Fibroblast of lung (primary cell): ENCODE measurements around the gene ZNF253. TPM values are rescaled to one million over a fixed set of nuclear protein-coding genes. Genes with fewer than 3 reads are reported as not detected.

Experiments
- DNase-seq, 2 donors: peaks; one replicate each; pipeline versions ENCODE4 v3.0.0 to v3.0.0-alpha.2; 2010; ENCODE audit warnings: low read depth in 2 of 2
- H2AFZ ChIP-seq: 2 replicates; pipeline ENCODE4 v1.5.1; 2012; ENCODE audit warnings: low read length, control low read depth, inconsistent platforms
- H3K27ac ChIP-seq: 2 replicates; pipeline ENCODE4 v1.5.1; 2011; ENCODE audit warnings: low read length, control low read depth; ENCODE audit not compliant: insufficient read depth
- H3K27me3 ChIP-seq: 2 replicates; pipeline ENCODE4 v1.5.1; 2011; ENCODE audit warnings: mild to moderate bottlenecking, low read length; ENCODE audit not compliant: control insufficient read depth, insufficient read depth
- H3K36me3 ChIP-seq: 2 replicates; pipeline ENCODE4 v1.5.1; 2011; ENCODE audit warnings: low read length; ENCODE audit not compliant: control insufficient read depth, insufficient read depth
- H3K4me1 ChIP-seq: 2 replicates; pipeline ENCODE4 v1.5.1; 2011; ENCODE audit warnings: low read length; ENCODE audit not compliant: control insufficient read depth, insufficient read depth; ENCODE audit errors: extremely low read depth
- H3K4me2 ChIP-seq: 2 replicates; pipeline ENCODE4 v1.5.1; 2011; ENCODE audit warnings: low read length, control low read depth; ENCODE audit not compliant: insufficient read depth; ENCODE audit errors: extremely low read depth
- H3K4me3 ChIP-seq, 4 experiments: fragments of 200-600 bp in 1 of 4; sonication (generic) in 1 of 4; replicated peaks in 1 of 4; 2 replicates each; pipeline ENCODE4 v1.5.1; 2011 to 2016; ENCODE audit warnings: low read length in 4 of 4, low read depth in 3 of 4, mild to moderate bottlenecking in 3 of 4, control low read depth in 2 of 4, inconsistent platforms in 1 of 4, mixed read lengths in 1 of 4; ENCODE audit not compliant: insufficient read depth in 1 of 4; ENCODE audit errors: control extremely low read depth in 1 of 4
- H3K79me2 ChIP-seq: 2 replicates; pipeline ENCODE4 v1.5.1; 2012; ENCODE audit warnings: mild to moderate bottlenecking, low read length, inconsistent platforms; ENCODE audit not compliant: control insufficient read depth, insufficient read depth
- H3K9ac ChIP-seq: 2 replicates; pipeline ENCODE4 v1.5.1; 2011; ENCODE audit warnings: mild to moderate bottlenecking, low read length, control low read depth; ENCODE audit not compliant: insufficient read depth
- H3K9me3 ChIP-seq: 2 replicates; pipeline ENCODE4 v1.5.1; 2012; ENCODE audit warnings: low read depth, low read length; ENCODE audit not compliant: control insufficient read depth, insufficient read depth
- H4K20me1 ChIP-seq: 2 replicates; pipeline ENCODE4 v1.5.1; 2011; ENCODE audit warnings: low read length; ENCODE audit not compliant: control insufficient read depth, insufficient read depth; ENCODE audit errors: extremely low read depth
- EZH2 ChIP-seq: IDR thresholded peaks from 2 replicates; pipeline ENCODE4 v1.5.1; 2012; ENCODE audit warnings: low read length, control low read depth, mild to moderate bottlenecking; ENCODE audit errors: missing control alignments
- polyA plus RNA-seq, 2 donors: library from polyadenylated mRNA; depleted of rRNA in 1 of 2; stranded (reverse) in 1 of 2; unstranded in 1 of 2; fragments of >200 nt; gene quantifications; 2 replicates each; pipeline ENCODE4 v1.2.1, GENCODE V29; 2011 to 2012; ENCODE audit warnings: missing spikeins in 1 of 2
- total RNA-seq: library from RNA; depleted of rRNA; stranded (reverse); fragments of >200 nt; gene quantifications from 2 replicates; pipeline ENCODE4 v1.2.1, GENCODE V29; 2014
- TF ChIP-seq, protein P1 (sequence below), 2 donors: IDR thresholded peaks in 1 of 2; conservative IDR thresholded peaks in 1 of 2; 1 replicate in 1 of 2; 2 replicates in 1 of 2; pipeline ENCODE4 v1.5.1; 2011 to 2012; ENCODE audit warnings: low read length in 2 of 2, control low read depth in 1 of 2, inconsistent platforms in 1 of 2, low read depth in 1 of 2, mild to moderate bottlenecking in 1 of 2

Gene ZNF253
- total and polyA plus RNA-seq, 2 donors (not counting 1 experiment from before 2014, with no cell fraction given) = 3.2 to 5.6 TPM

DNA sequence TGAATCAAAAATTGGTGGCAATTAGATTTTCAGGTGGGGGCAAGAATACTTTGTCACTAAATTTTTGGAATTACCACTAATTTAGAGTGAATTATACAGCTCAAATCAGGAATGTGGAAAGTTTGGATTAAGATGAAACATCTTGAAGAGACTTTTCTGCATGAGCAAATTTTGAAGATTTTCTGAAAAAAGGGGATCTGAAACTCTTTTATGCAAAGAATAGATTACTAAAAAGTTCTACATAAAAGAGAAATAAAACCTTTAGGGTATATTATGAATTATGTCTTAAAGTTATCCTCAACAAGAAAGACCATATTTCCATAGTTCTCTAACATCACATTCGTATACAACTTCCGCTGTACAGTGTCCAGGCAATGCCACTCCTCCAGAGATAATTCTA lies 71.7 kb downstream of the ZNF253 start:
- TF ChIP-seq, protein P1, sequence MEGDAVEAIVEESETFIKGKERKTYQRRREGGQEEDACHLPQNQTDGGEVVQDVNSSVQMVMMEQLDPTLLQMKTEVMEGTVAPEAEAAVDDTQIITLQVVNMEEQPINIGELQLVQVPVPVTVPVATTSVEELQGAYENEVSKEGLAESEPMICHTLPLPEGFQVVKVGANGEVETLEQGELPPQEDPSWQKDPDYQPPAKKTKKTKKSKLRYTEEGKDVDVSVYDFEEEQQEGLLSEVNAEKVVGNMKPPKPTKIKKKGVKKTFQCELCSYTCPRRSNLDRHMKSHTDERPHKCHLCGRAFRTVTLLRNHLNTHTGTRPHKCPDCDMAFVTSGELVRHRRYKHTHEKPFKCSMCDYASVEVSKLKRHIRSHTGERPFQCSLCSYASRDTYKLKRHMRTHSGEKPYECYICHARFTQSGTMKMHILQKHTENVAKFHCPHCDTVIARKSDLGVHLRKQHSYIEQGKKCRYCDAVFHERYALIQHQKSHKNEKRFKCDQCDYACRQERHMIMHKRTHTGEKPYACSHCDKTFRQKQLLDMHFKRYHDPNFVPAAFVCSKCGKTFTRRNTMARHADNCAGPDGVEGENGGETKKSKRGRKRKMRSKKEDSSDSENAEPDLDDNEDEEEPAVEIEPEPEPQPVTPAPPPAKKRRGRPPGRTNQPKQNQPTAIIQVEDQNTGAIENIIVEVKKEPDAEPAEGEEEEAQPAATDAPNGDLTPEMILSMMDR (conservative IDR thresholded peaks at IDR 0.05 in 1 of 2, IDR thresholded peaks at IDR 0.05 in 1 of 2; ENCODE audit: low read depth in 1 of 2, low read length in 2 of 2) = no peak
- TF ChIP-seq EZH2 = no peak
- H3K27ac ChIP-seq = no peak overlapping the region
- no peaks in the 10 kb centered on the region for H3K27me3 ChIP-seq
- no peak overlapping the region for H2AFZ ChIP-seq
- H3K4me1 ChIP-seq = no peaks in the 10 kb centered on the region
- no peak for DNase-seq
- no peaks in the 10 kb centered on the region for H3K36me3 ChIP-seq
- no peak overlapping the region for H3K9ac ChIP-seq
- H4K20me1 ChIP-seq = no peaks in the 10 kb centered on the region
- no peak overlapping the region for H3K4me3 ChIP-seq
- no peaks in the 10 kb centered on the region for H3K9me3 ChIP-seq
- H3K4me2 ChIP-seq = no peak overlapping the region
- H3K79me2 ChIP-seq = no peaks in the 10 kb centered on the region

DNA sequence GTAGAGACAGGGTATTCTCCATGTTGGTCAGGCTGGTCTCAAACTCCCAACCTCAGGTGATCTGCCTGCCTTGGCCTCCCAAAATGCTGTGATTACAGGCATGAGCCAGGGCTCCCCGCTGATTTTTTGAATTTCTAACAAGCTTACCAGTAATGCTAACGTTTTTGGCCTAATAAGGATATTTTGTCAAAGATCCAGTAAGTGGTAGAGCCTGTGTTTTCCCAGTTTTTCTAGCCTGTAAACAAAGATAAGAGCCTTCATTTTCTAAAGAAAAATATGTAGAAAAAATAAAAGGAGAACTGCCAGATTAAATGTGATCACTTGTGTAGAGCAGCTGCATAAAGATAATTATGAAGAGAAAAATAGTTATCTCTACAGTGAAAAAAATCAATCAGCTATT lies 72.8 kb downstream of the ZNF253 start:
- TF ChIP-seq EZH2 = no peak
- TF ChIP-seq, protein P1 (conservative IDR thresholded peaks at IDR 0.05 in 1 of 2, IDR thresholded peaks at IDR 0.05 in 1 of 2; ENCODE audit: low read depth in 1 of 2, low read length in 2 of 2) = no peak

DNA sequence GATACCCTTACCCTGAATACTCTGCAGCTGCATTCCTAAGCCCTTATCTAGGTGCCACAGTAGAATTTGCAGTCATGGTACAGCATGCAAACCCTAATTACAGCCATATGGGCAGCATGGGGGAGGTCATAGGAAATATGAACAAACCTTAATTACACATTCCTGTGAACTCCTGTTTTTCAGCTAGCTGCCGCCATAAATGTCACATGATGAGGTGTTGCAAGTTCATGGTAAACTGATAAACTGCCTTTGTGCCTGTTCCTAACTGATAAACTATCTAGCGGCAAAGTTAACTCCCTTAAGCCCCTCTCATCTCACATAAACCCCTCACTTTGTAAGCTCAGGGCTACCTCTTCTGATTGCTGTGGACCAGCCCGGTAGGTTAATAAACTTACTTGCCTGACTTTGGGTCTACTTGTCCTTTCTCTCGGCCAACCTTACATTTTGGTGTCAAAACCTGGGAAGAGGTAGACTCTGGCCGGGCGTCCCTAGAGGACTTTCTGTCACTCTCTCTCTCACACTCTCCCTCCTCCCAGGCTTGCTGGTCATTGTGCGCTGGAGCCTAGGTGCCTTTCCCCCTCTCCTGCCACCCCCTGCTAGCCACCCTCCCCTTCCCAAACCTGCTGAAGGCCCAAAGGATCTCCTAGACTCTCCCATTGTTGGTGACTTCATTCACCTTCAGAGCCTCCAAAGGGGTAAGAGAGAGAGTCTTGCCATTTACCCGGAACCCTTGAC lies 78.3 kb downstream of the ZNF253 start:
- Histone ChIP-seq H3K4me3 (no peak overlapping the region), H4K20me1 (no peaks in the 10 kb centered on the region), H3K9ac (no peak overlapping the region), H3K36me3 (no peaks in the 10 kb centered on the region), H3K27ac (no peak overlapping the region), H2AFZ (no peak overlapping the region), H3K79me2 (no peaks in the 10 kb centered on the region), H3K4me2 (no peak overlapping the region), H3K4me1 (no peaks in the 10 kb centered on the region), H3K9me3 (no peaks in the 10 kb centered on the region), H3K27me3 (no peaks in the 10 kb centered on the region)
- no peak for DNase-seq
- no peak for TF ChIP-seq EZH2
- TF ChIP-seq, protein P1 (conservative IDR thresholded peaks at IDR 0.05 in 1 of 2, IDR thresholded peaks at IDR 0.05 in 1 of 2; ENCODE audit: low read depth in 1 of 2, low read length in 2 of 2) = no peak

More for the DNA sequence above, 72.8 kb downstream of the ZNF253 start:
- H3K27ac ChIP-seq = no peak overlapping the region
- H3K4me3 ChIP-seq = no peak overlapping the region
- no peaks in the 10 kb centered on the region for H3K36me3 ChIP-seq
- H2AFZ ChIP-seq = no peak overlapping the region
- H3K4me2 ChIP-seq = no peak overlapping the region
- H3K9me3 ChIP-seq = no peaks in the 10 kb centered on the region
- H4K20me1 ChIP-seq = no peaks in the 10 kb centered on the region
- H3K4me1 ChIP-seq = no peaks in the 10 kb centered on the region
- no peaks in the 10 kb centered on the region for H3K27me3 ChIP-seq
- no peak for DNase-seq
- H3K9ac ChIP-seq = no peak overlapping the region
- no peaks in the 10 kb centered on the region for H3K79me2 ChIP-seq

Other genes with a start within 250 kb of the ZNF253 start
- gene PBX4, start 247.2 kb upstream of the ZNF253 start, total RNA-seq = 1.5 and 1.7 TPM in 2 replicates
- 0.39 and 1.2 TPM in 2 replicates for gene PBX4, start 247.2 kb upstream of the ZNF253 start, polyA plus RNA-seq
- gene LPAR2, start 237.7 kb upstream of the ZNF253 start, total RNA-seq = 1.0 and 1.5 TPM in 2 replicates
- gene LPAR2, start 237.7 kb upstream of the ZNF253 start, polyA plus RNA-seq = 0.81 and 1.3 TPM in 2 replicates
- 2.1 and 5.3 TPM in 2 replicates for gene GMIP, start 222.2 kb upstream of the ZNF253 start, total RNA-seq
- 2.3 and 2.9 TPM in 2 replicates for gene GMIP, start 222.2 kb upstream of the ZNF253 start, polyA plus RNA-seq
- gene ATP13A1, start 202.2 kb upstream of the ZNF253 start, total RNA-seq = 22.6 and 25.4 TPM in 2 replicates
- 8.5 and 16.8 TPM in 2 replicates for gene ATP13A1, start 202.2 kb upstream of the ZNF253 start, polyA plus RNA-seq
- gene ZNF101, start 197.0 kb upstream of the ZNF253 start, total RNA-seq = 4.9 and 5.4 TPM in 2 replicates
- 4.4 and 5.7 TPM in 2 replicates for gene ZNF101, start 197.0 kb upstream of the ZNF253 start, polyA plus RNA-seq
- gene ZNF14, start 132.8 kb upstream of the ZNF253 start, total RNA-seq = 6.2 and 7.9 TPM in 2 replicates
- gene ZNF14, start 132.8 kb upstream of the ZNF253 start, polyA plus RNA-seq = 2.6 and 3.7 TPM in 2 replicates
- gene ZNF506, start 44.1 kb upstream of the ZNF253 start, total RNA-seq = 11.0 and 16.5 TPM in 2 replicates
- 7.6 and 9.6 TPM in 2 replicates for gene ZNF506, start 44.1 kb upstream of the ZNF253 start, polyA plus RNA-seq
- 1.3 and 3.8 TPM in 2 replicates for gene ZNF93, start 35.1 kb downstream of the ZNF253 start, total RNA-seq
- 6.6 and 8.1 TPM in 2 replicates for gene ZNF93, start 35.1 kb downstream of the ZNF253 start, polyA plus RNA-seq
- gene ZNF682, start 173.6 kb downstream of the ZNF253 start, total RNA-seq = 1.3 and 2.5 TPM in 2 replicates
- gene ZNF682, start 173.6 kb downstream of the ZNF253 start, polyA plus RNA-seq = 1.3 and 1.4 TPM in 2 replicates
- 1.5 and 2.8 TPM in 2 replicates for gene ZNF90, start 212.1 kb downstream of the ZNF253 start, total RNA-seq
- 1.3 and 3.2 TPM in 2 replicates for gene ZNF90, start 212.1 kb downstream of the ZNF253 start, polyA plus RNA-seq